Left ventricle myocardium superior (tissue), 1 donor: ENCODE data around the gene BRIX1. TPM values are rescaled to one million over a fixed set of nuclear protein-coding genes. Genes with fewer than 3 reads are reported as not detected.
A peak's percentile ranks its signal among the peaks of the same experiment; 100 is the strongest.

Experiments used
- ATAC-seq: fragments of 200-7000 bp; cut with Tn5 transposase; one replicate; pipeline ENCODE4 v1.9.1; 2020; ENCODE audit warnings: mild to moderate bottlenecking, moderate library complexity
- DNase-seq: peaks from one replicate; pipeline ENCODE4 v3.0.0-alpha.2; 2020
- intact Hi-C: fragments of 100-400 bp; cut with micrococcal nuclease; formaldehyde crosslinking; loops from one replicate; pipeline ENCODE4 v1.11.0; 2022
- long read RNA-seq: library from polyadenylated mRNA; unstranded; transcript quantifications from one replicate; pipeline ENCODE4 v2.0.0, GENCODE V29; 2021
- total RNA-seq: library from RNA; stranded (reverse); fragmentation: NEBNext Ultra II Directional; extraction: Animal tissue kit (Norgen Biotek cat#: 25700); gene quantifications from one replicate; pipeline ENCODE4 v1.2.1, GENCODE V29; 2021
- donor health status: DM: no; HTN: yes; CAD: no; lungs with severe emphysema.

BRIX1 gene
- total RNA-seq: 10.5 TPM
- long read RNA-seq, transcript BRIX1-201 (10 exons, 1,926 nt): major isoform, 21 of 24 reads
- long read RNA-seq, partial matches to known transcripts: 0 of 24 reads
- long read RNA-seq, other reads (novel, unspliced or antisense): 3 of 24 reads

GRCh38 chr5:34915139-34915855, at the start of gene BRIX1, which contains the start of gene RAD1:
Gene BRIX1 (plus strand): TSS chr5:34915711. CDS start chr5:34915739, 28 bp downstream.
Gene RAD1 (minus strand): TSS chr5:34915504. CDS start chr5:34914892, 612 bp downstream.
- DNase-seq: peak; percentile 98
- peak; percentile 100 for ATAC-seq
- intact Hi-C loops: no loop called here

- intact Hi-C loops: no loop called here
- ATAC-seq (no peak), DNase-seq (peak; percentile 28)
Observed at GRCh38 chr5:34866989-34867471, 48.5 kb upstream of the BRIX1 start.

- ATAC-seq: no peak
Observed at GRCh38 chr5:34867660-34868059, 47.9 kb upstream of the BRIX1 start.

GRCh38 chr5:34868791-34869190, 46.7 kb upstream of the BRIX1 start:
- intact Hi-C loops: no loop called here
- ATAC-seq: no peak

More at GRCh38 chr5:34867660-34868059, 47.9 kb upstream of the BRIX1 start:
- no peak for DNase-seq
- intact Hi-C loops: no loop called here

GRCh38 chr5:34869256-34869655, 46.3 kb upstream of the BRIX1 start:
- DNase-seq: no peak
- no peak for ATAC-seq
- intact Hi-C loops: no loop called here

More at GRCh38 chr5:34868791-34869190, 46.7 kb upstream of the BRIX1 start:
- DNase-seq: no peak

- ATAC-seq: no peak
- intact Hi-C loops: no loop called here
- DNase-seq: no peak
Observed at GRCh38 chr5:34870382-34870781, 45.1 kb upstream of the BRIX1 start.

GRCh38 chr5:34876275-34876674, 39.2 kb upstream of the BRIX1 start:
- no peak for DNase-seq
- no peak for ATAC-seq
- intact Hi-C loops: no loop called here

GRCh38 chr5:34881246-34881645, 34.3 kb upstream of the BRIX1 start:
- DNase-seq (no peak), ATAC-seq (no peak)
- intact Hi-C loops: no loop called here

- intact Hi-C loops: no loop called here
- DNase-seq (no peak), ATAC-seq (no peak)
Observed at GRCh38 chr5:34886392-34887119, 29.0 kb upstream of the BRIX1 start.

GRCh38 chr5:34889394-34889793, 26.1 kb upstream of the BRIX1 start:
- ATAC-seq (no peak), DNase-seq (no peak)
- intact Hi-C loops: no loop called here

- peak; percentile 64 for ATAC-seq
- intact Hi-C loops: no loop called here
- DNase-seq: no peak
Observed at GRCh38 chr5:34891981-34892380, 23.5 kb upstream of the BRIX1 start.

GRCh38 chr5:34892414-34892813, 23.1 kb upstream of the BRIX1 start:
- intact Hi-C loops: no loop called here
- no peak for ATAC-seq
- DNase-seq: no peak

GRCh38 chr5:34894716-34895115, 20.8 kb upstream of the BRIX1 start:
- no peak for DNase-seq
- no peak for ATAC-seq
- intact Hi-C loops: no loop called here

GRCh38 chr5:34895641-34896419, 19.7 kb upstream of the BRIX1 start:
- intact Hi-C loops: no loop called here
- no peak for DNase-seq
- no peak for ATAC-seq

GRCh38 chr5:34897646-34898045, 17.9 kb upstream of the BRIX1 start:
- DNase-seq: no peak
- ATAC-seq: no peak
- intact Hi-C loops: loop anchor here (2.0 kb wide), 1 partner anchor 375 kb away; no protein-coding TSS in a partner anchor

- intact Hi-C loops: loop anchor here (2.0 kb wide), 1 partner anchor 376 kb away; no protein-coding TSS in a partner anchor
- ATAC-seq: peak; percentile 80
- DNase-seq: peak; percentile 59
Observed at GRCh38 chr5:34898258-34898895, 17.1 kb upstream of the BRIX1 start.

- no peak for DNase-seq
- intact Hi-C loops: loop anchor here (2.0 kb wide), 1 partner anchor 376 kb away; no protein-coding TSS in a partner anchor
- ATAC-seq: no peak
Observed at GRCh38 chr5:34899066-34899465, 16.4 kb upstream of the BRIX1 start.

- DNase-seq (no peak), ATAC-seq (no peak)
- intact Hi-C loops: no loop called here
Observed at GRCh38 chr5:34900652-34901051, 14.9 kb upstream of the BRIX1 start.

GRCh38 chr5:34903260-34903659, 12.3 kb upstream of the BRIX1 start:
- no peak for ATAC-seq
- intact Hi-C loops: no loop called here
- no peak for DNase-seq
